ENCODE data around the gene ANKIB1. TPM values are rescaled to one million over a fixed set of nuclear protein-coding genes. Genes with fewer than 3 reads are reported as not detected.
"Not testable (repeated sequence)": the region's sequence is repeated elsewhere in the genome, so short reads cannot be mapped to it uniquely, and the experiment has no call there.

Gene ANKIB1
- total RNA-seq: 59.4 TPM
- long read RNA-seq, full-length matches to known transcripts: 2 of 15 reads
- long read RNA-seq, partial matches to known transcripts: 6 of 15 reads
- long read RNA-seq, other reads (novel, unspliced or antisense): 7 of 15 reads

DNA sequence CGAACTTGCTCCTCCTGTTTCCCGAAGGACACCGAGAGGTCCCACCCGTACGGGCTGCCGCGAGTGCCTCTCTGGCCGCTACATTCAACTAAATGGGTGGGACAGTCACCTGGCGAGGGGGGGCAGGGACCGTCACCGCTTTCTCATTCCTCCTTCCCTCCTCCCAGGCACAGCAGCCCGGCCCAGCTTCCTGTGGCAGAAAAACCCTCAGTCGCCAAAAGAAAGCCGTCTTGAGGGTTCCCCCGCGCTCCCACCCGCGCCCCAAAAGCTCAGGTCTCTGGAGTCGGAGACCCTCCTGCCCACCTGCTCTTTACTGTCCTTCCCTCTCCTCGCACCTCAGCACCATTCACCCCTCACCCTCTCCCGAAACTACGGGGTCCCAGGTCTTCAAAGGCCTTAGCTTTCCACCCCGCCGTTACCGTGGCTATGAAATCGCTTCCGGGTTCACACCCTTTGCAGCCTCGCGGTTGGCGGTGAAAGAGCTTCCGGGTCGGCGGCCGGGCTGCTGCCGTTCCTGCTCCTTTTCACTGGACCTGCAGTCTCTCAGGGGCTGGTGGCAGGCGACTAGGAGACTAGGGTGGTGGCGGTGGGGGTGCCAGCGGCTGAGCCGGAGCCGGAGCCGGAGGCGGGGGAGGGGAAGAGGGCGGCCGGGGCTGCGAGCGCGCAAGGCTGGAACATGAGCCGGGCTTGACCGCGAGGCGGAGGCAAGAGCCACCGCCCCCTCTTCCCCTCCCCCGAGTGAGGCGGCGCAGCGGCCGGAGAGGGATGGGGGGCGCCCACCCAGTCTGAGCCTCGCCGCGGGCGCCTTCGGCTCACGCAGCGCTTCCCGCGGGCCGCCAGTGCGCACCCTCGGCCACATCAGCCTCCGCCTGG lies at the start of gene ANKIB1, which contains the start of gene KRIT1:
ANKIB1 (plus strand) TSS at position 488 of the 873 bp plus-strand sequence. CDS start 49,005 bp downstream, outside the sequence.
KRIT1 (minus strand) TSS at position 428 of the 873 bp plus-strand sequence. CDS start 3,779 bp downstream, outside the sequence.
- DNase-seq (ENCODE audit: low spot score): peak; percentile 95
- intact Hi-C loops (cut with DNase I): loop anchor here (5.0 to 10.0 kb wide), 3 partner anchors 49 to 589 kb away; partner anchors contain the start of genes CDK6 and GATAD1

DNA sequence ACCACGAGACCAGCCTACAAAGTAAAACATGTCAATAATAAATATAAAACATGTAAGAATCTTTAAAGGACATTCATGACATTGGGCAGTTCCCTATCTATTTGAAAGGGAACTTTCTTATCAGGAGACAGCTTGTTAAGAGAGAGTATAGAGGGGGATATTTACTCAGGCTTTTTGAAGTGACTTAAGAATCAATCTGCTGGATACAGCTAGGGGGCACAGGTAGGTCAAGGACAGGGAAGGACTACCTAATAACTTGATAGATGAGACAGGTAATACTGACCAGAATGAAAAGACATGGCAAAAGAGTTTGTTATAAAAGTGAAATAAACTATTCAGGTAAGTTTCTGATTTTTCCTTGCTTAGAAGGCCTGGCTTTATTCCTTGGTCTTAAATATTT lies 45.0 kb upstream of the ANKIB1 start:
- intact Hi-C loops (cut with DNase I): no loop called here

GRCh38 chr7:92205987-92206386 lies 39.8 kb upstream of the ANKIB1 start:
- intact Hi-C loops (cut with DNase I): no loop called here
- no peak for DNase-seq (ENCODE audit: low spot score)

More for the DNA sequence above, 45.0 kb upstream of the ANKIB1 start:
- no peak for DNase-seq (ENCODE audit: low spot score)

DNA sequence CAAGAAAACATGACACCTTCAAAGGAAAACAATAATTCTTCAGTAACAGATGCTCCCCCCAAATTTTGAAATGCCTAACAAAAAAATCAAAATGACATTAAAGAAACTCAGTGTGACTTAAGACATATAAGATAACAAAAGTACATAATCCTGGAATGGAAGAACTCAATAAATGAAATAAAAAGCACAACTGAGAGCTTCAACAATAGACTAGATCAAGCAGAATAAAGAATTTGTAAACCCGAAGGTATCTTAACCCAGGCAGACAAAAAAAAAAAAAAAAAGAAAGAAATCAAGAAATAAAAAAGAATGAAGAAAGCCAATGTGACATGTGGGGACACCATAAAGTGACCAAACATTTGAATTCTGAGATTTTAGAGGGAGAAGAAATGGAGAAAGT lies 39.1 kb upstream of the ANKIB1 start:
- intact Hi-C loops (cut with DNase I): no loop called here
- DNase-seq (ENCODE audit: low spot score): no peak

DNA sequence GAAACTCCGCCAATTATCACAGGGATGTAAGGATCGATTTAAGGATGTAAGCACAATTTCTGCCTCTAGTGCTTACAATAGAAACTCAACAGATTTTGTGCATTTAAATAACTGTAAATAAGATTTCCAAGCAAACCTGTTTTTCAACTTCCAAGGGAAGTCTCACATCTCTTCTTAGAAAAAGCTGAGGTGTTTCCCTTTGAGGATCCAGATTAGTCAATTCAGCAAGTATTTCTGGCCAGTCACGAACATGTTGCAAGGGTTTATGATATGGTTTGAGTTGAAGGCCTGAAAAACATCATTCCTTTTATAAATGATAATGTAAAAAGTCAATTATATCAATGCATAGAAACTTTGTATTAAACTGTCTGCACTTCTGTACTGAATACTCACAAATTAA lies 24.0 kb upstream of the ANKIB1 start:
- intact Hi-C loops (cut with DNase I): no loop called here
- no peak for DNase-seq (ENCODE audit: low spot score)

DNA sequence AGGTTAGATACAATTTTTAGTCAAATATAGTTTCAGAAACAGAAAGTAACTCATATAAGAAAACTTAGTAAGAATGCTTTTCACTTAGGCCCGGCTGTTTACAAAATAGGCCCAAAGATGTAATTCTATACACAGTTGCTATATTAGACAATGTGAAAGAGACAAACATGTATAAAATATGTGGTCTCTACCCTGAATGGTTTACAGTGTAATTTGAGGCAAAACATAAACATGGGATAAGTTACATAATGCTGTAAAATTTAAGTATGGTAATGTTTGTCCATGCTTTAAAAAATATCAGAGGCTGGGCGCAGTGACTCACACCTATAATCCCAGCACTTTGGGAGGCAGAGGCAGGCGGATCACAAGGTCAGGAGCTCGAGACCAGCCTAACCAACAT lies 18.8 kb upstream of the ANKIB1 start:
- no peak for DNase-seq (ENCODE audit: low spot score)
- intact Hi-C loops (cut with DNase I): no loop called here

DNA sequence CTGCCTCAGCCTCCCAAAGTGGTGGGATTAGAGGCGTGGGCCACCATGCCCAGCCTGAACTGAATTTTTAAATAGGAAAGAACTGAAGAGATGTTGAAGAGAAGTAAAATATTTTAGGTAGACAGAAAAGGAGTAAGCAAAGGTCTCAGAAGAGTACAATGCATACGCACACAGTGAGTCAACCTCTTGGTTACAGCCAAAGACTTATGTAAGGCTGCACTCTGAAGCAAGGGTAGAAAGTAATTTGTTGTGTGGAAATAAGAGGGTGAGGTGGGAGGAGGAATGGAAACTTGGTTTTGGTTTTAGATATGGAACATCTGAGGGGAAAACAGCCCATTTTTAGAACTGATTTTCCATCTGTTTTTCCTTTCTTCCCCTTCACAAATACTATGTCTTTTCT lies 17.7 kb upstream of the ANKIB1 start:
- intact Hi-C loops (cut with DNase I): no loop called here
- DNase-seq (ENCODE audit: low spot score): no peak

- no peak for DNase-seq (ENCODE audit: low spot score)
- intact Hi-C loops (cut with DNase I): no loop called here
Observed at GRCh38 chr7:92228742-92229141, 17.0 kb upstream of the ANKIB1 start.

- intact Hi-C loops (cut with DNase I): no loop called here
- DNase-seq (ENCODE audit: low spot score): no peak
Observed at GRCh38 chr7:92230547-92230946, 15.2 kb upstream of the ANKIB1 start.

- no peak for DNase-seq (ENCODE audit: low spot score)
- intact Hi-C loops (cut with DNase I): loop anchor here (10.0 kb wide), 2 partner anchors 52 to 592 kb away; partner anchors contain the start of gene CDK6
Observed at GRCh38 chr7:92242972-92243371, 2.8 kb upstream of the ANKIB1 start.

DNA sequence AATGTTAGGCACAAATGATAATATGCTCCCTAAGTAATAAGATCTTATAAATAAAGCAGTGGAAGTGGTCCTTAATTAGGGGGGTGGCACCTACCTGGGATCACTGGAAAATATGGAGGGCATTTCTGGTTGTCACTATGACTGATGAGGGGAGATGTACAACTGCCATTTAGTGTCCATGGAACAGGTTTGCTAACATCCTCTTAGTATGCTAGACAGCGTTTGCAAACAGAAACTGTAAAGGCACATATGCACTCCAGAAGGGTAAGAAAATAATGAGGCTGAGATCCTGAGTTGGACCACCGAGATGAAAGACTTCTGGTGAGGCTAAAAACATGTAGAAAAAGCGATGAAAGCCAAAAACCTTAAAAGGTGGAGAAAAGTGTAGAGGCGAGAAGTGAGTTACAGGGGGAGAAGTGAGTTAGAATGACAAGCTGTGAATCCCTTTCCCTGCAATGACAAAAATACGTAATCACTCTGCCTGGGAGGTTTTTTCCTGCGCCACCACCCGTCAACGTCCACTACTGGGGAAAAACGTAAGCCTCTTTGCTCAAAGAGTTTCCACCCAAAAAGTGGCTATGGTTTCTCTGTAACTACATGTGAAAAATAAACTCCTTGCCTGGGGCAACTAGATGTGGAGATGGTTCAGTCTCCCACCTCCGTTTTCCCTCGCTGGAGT lies 827 bp upstream of the ANKIB1 start:
- no peak for DNase-seq (ENCODE audit: low spot score)
- intact Hi-C loops (cut with DNase I): loop anchor here (5.0 to 10.0 kb wide), 3 partner anchors 50 to 590 kb away; partner anchors contain the start of genes CDK6 and GATAD1

- no peak for DNase-seq (ENCODE audit: low spot score)
- intact Hi-C loops (cut with DNase I): loop anchor here (5.0 to 10.0 kb wide), 3 partner anchors 48 to 588 kb away; partner anchors contain the start of genes CDK6 and GATAD1
Observed at GRCh38 chr7:92246360-92247101, 757 bp downstream of the ANKIB1 start.

DNA sequence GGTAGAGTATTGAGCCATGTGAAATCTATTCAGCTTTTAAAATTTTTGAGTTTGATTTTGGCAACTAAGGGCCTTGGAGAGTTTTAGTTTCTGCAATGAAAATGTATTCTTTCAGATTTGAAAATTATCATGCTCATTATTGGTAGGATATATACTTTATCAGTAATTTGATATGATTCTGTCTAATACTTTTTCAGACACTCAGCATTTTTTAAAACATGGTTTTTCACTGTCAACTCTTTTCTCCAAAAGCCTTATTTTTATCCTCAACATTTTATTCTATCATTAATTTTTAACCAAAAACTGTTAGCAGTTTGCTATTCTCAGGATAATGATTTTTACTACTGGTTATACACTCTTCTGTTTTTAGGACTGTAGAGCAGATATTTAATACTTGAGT lies 4.8 kb downstream of the ANKIB1 start:
- DNase-seq (ENCODE audit: low spot score): no peak
- intact Hi-C loops (cut with DNase I): no loop called here

DNA sequence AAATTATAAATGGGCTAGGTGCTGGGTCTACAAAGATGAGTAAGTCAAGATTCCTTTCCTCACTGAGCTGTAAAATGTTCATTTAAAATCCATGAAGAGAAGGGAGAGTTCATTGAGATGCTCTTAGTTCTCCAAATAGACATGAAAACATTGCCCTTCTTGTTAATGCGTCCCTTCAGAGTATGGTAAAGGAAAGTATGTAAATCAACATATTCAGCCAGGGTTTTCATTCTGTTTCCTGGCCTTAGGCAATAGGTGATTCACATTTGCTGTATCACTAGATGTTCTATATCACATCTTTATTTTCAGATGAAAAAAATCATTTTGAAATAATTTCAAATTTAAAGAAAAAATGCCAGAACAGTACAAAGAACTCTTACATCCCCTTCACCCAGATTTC lies 5.4 kb downstream of the ANKIB1 start:
- intact Hi-C loops (cut with DNase I): no loop called here
- no peak for DNase-seq (ENCODE audit: low spot score)

DNA sequence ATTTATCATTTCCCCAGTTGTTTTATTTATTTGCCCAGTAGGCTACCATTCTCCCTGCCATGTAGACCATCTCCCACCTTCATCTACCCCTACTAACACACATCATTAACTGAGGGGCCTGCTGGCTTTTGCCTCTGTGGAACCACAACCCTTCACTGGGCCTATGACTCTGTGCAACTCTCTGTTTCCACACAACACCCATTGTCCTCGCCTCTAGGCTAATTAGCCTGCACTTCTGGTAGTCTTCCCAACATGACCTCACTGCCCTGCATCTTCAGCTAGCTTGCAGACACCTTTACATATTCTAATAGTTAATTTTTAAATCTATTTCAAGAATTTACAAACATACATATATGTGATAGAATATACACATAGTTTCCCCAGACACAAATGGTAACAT lies 7.5 kb downstream of the ANKIB1 start:
- intact Hi-C loops (cut with DNase I): no loop called here
- no peak for DNase-seq (ENCODE audit: low spot score)

DNA sequence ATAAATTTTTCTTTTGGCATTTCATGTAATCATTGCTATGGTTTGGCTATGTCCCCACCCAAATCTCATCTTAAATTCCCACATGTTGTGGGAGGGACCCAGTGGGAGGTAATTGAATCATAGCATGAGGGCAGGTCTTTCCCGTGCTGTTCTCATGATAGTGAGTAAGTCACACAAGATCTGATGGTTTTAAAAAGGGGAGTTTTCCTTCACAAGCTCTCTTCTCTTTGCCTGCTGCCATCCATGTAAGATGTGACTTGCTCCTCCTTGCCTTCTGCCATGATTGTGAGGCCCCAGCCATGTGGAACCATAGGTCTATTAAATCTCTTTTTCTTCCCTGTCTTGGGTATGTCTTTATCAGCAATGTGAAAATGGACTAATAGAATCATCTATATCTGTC lies 9.0 kb downstream of the ANKIB1 start:
- intact Hi-C loops (cut with DNase I); DNase-seq (ENCODE audit: low spot score): not testable (repeated sequence)

GRCh38 chr7:92255308-92255707 lies 9.5 kb downstream of the ANKIB1 start:
- DNase-seq (ENCODE audit: low spot score): no peak
- intact Hi-C loops (cut with DNase I): no loop called here

- no peak for DNase-seq (ENCODE audit: low spot score)
- intact Hi-C loops (cut with DNase I): no loop called here
Observed at GRCh38 chr7:92259062-92259461, 13.3 kb downstream of the ANKIB1 start.

- no peak for DNase-seq (ENCODE audit: low spot score)
- intact Hi-C loops (cut with DNase I): no loop called here
Observed at GRCh38 chr7:92259610-92260247, 14.0 kb downstream of the ANKIB1 start.
